ENCODE measurements around the gene FREM3. TPM values are rescaled to one million over a fixed set of nuclear protein-coding genes. Genes with fewer than 3 reads are reported as not detected.
A peak's percentile ranks its signal among the peaks of the same experiment; 100 is the strongest.

FREM3 gene
- total RNA-seq, 1 experiment from 2014 or later: not detected

DNA sequence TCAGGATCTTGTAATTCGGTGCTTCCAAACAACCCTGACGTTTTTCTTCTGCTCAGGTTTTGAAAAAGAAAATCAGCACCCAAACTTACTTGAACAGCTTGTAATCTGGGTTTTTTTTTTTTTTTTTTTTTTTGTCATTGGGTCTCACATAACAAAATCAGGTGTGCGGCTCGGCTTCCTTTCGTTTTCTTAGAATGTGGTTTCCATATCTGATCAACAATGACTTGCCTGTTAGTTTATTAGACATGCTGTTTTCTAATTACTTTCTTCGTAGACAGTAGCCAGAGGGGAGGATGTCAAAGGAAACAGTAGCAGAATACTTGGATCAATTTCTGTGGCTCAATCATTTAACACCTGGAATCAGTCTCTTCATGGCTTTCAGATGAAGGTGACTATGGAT is 890 bp upstream of the FREM3 start:
- H3K36me3 ChIP-seq (ENCODE audit: insufficient read depth, low read length, poor library complexity, severe bottlenecking): no peaks in the 10 kb centered on the region
- H3K27ac ChIP-seq (ENCODE audit: low read depth, low read length, poor library complexity, severe bottlenecking): no peak overlapping the region
- intact Hi-C loops (cut with micrococcal nuclease; ENCODE audit: unreplicated experiment): no loop called here
- H3K4me1 ChIP-seq (ENCODE audit: insufficient read depth, low read length, poor library complexity, severe bottlenecking): no peaks in the 10 kb centered on the region
- H3K27me3 ChIP-seq (replicated peaks; ENCODE audit: insufficient read depth, low read depth, low read length, poor library complexity): peaks cover 73% of the 10 kb centered on the region
- POLR2A ChIA-PET (ENCODE audit: low non-redundant PET): no interaction called here
- CTCF ChIA-PET: no interaction called here
- no TSS peak for BruUV-seq (replicated peaks)
- TF ChIP-seq CTCF (conservative IDR thresholded peaks at IDR 0.05; ENCODE audit: low read depth, low read length) (no peak), EZH2 (IDR thresholded peaks at IDR 0.05; ENCODE audit: borderline replicate concordance, low read depth, low read length, poor library complexity, severe bottlenecking) (no peak)
- no peak overlapping the region for H3K4me3 ChIP-seq (ENCODE audit: low read depth, low read length, poor library complexity, severe bottlenecking)
- no peaks in the 10 kb centered on the region for H3K9me3 ChIP-seq (ENCODE audit: low read depth, low read length, poor library complexity, severe bottlenecking)
- no peak for DNase-seq (ENCODE audit: low spot score)

DNA sequence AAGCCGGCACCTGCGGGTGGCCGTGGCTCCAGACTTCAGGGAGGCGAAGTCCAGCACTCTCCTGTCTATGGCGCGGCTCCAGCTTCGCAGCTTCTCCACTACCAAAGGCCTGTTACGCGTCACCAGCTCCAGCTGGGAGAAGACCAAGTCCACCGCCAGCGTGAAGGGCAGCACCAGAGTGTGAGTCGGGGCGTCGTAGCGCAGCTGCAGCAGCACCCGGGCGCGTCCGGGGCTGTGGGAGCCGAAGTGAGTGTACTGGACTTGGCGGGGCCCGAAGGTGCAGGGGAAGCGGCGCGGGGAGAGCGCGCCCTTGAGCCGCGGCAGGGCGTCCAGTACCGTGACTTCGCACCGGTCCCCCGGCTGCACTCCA is 444 bp downstream of the FREM3 start:
- ChIA-PET POLR2A (ENCODE audit: low non-redundant PET) (no interaction called here), CTCF (no interaction called here)
- intact Hi-C loops (cut with micrococcal nuclease; ENCODE audit: unreplicated experiment): no loop called here

GRCh38 chr4:143699331-143700045 is 987 bp downstream of the FREM3 start:
- POLR2A ChIA-PET (ENCODE audit: low non-redundant PET): no interaction called here
- CTCF ChIA-PET: no interaction called here
- DNase-seq (ENCODE audit: low spot score): no peak
- H3K27ac ChIP-seq (ENCODE audit: low read depth, low read length, poor library complexity, severe bottlenecking): no peak overlapping the region
- H3K9me3 ChIP-seq (ENCODE audit: low read depth, low read length, poor library complexity, severe bottlenecking): no peaks in the 10 kb centered on the region
- peaks cover 69% of the 10 kb centered on the region for H3K27me3 ChIP-seq (replicated peaks; ENCODE audit: insufficient read depth, low read depth, low read length, poor library complexity)
- H3K4me1 ChIP-seq (ENCODE audit: insufficient read depth, low read length, poor library complexity, severe bottlenecking): no peaks in the 10 kb centered on the region
- H3K36me3 ChIP-seq (ENCODE audit: insufficient read depth, low read length, poor library complexity, severe bottlenecking): no peaks in the 10 kb centered on the region
- H3K4me3 ChIP-seq (ENCODE audit: low read depth, low read length, poor library complexity, severe bottlenecking): peak overlapping the region; percentile 19
- intact Hi-C loops (cut with micrococcal nuclease; ENCODE audit: unreplicated experiment): no loop called here
- BruUV-seq (replicated peaks): no TSS peak
- no peak for TF ChIP-seq EZH2 (IDR thresholded peaks at IDR 0.05; ENCODE audit: borderline replicate concordance, low read depth, low read length, poor library complexity, severe bottlenecking)
- TF ChIP-seq CTCF (conservative IDR thresholded peaks at IDR 0.05; ENCODE audit: low read depth, low read length): no peak

More for the DNA sequence above, 444 bp downstream of the FREM3 start:
- H3K4me1 ChIP-seq (ENCODE audit: insufficient read depth, low read length, poor library complexity, severe bottlenecking): no peaks in the 10 kb centered on the region
- no peaks in the 10 kb centered on the region for H3K9me3 ChIP-seq (ENCODE audit: low read depth, low read length, poor library complexity, severe bottlenecking)
- H3K27me3 ChIP-seq (replicated peaks; ENCODE audit: insufficient read depth, low read depth, low read length, poor library complexity): peaks cover 70% of the 10 kb centered on the region
- no peaks in the 10 kb centered on the region for H3K36me3 ChIP-seq (ENCODE audit: insufficient read depth, low read length, poor library complexity, severe bottlenecking)
- no peak overlapping the region for H3K27ac ChIP-seq (ENCODE audit: low read depth, low read length, poor library complexity, severe bottlenecking)
- H3K4me3 ChIP-seq (ENCODE audit: low read depth, low read length, poor library complexity, severe bottlenecking): peak overlapping the region; percentile 19
- no peak for TF ChIP-seq EZH2 (IDR thresholded peaks at IDR 0.05; ENCODE audit: borderline replicate concordance, low read depth, low read length, poor library complexity, severe bottlenecking)
- no peak for TF ChIP-seq CTCF (conservative IDR thresholded peaks at IDR 0.05; ENCODE audit: low read depth, low read length)
- DNase-seq (ENCODE audit: low spot score): peak; percentile 12
- no TSS peak for BruUV-seq (replicated peaks)
